ENCODE results near the gene TPGS1. TPM values are rescaled to one million over a fixed set of nuclear protein-coding genes. Genes with fewer than 3 reads are reported as not detected.

TPGS1 gene
- total RNA-seq, 1 donor from 2014 or later, result 89.2 TPM

DNA sequence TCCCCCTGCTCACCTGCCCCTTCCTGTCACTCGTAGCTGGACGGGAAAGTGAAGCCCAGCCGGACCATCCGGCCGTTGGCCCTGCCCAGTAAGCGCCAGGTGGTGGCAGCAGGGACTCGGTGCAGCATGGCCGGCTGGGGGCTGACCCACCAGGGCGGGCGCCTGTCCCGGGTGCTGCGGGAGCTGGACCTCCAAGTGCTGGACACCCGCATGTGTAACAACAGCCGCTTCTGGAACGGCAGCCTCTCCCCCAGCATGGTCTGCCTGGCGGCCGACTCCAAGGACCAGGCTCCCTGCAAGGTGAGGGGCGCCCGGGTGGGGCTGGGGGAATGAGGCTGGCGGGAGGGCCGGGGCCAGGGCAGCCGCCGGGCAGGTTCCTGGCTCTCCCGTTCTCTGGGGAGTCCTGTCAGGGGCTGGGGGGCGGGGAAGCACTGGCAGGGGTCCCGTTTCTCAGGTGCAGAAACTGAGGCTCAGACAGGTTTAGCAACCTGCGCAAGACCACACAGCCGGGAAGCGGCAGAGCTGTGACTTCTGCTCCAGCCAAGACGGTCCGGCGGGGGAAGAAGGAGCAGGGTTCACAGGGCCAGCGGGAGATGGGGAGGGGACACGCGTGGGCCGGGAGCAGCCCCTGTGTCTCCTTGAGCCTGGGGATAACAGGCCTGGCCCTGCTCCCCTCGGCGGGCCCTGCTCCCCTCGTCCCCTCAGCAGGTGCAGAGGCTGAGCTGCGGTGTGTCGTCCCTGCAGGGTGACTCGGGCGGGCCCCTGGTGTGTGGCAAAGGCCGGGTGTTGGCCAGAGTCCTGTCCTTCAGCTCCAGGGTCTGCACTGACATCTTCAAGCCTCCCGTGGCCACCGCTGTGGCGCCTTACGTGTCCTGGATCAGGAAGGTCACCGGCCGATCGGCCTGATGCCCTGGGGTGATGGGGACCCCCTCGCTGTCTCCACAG is 41.9 kb downstream of the TPGS1 start:
- intact Hi-C loops (cut with DNase I), result no loop called here
- no peak overlapping the region for H3K27ac ChIP-seq
- H3K27me3 ChIP-seq, result no peaks in the 10 kb centered on the region
- no peaks in the 10 kb centered on the region for H3K4me1 ChIP-seq
- H3K4me3 ChIP-seq, result no peak overlapping the region
- H3K9me3 ChIP-seq, result no peaks in the 10 kb centered on the region
- TF ChIP-seq, protein P1, sequence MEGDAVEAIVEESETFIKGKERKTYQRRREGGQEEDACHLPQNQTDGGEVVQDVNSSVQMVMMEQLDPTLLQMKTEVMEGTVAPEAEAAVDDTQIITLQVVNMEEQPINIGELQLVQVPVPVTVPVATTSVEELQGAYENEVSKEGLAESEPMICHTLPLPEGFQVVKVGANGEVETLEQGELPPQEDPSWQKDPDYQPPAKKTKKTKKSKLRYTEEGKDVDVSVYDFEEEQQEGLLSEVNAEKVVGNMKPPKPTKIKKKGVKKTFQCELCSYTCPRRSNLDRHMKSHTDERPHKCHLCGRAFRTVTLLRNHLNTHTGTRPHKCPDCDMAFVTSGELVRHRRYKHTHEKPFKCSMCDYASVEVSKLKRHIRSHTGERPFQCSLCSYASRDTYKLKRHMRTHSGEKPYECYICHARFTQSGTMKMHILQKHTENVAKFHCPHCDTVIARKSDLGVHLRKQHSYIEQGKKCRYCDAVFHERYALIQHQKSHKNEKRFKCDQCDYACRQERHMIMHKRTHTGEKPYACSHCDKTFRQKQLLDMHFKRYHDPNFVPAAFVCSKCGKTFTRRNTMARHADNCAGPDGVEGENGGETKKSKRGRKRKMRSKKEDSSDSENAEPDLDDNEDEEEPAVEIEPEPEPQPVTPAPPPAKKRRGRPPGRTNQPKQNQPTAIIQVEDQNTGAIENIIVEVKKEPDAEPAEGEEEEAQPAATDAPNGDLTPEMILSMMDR (IDR thresholded peaks at IDR 0.05), result no peak
- no peaks in the 10 kb centered on the region for H3K36me3 ChIP-seq
- no peak for DNase-seq (ENCODE audit: low spot score in 2 of 2)

DNA sequence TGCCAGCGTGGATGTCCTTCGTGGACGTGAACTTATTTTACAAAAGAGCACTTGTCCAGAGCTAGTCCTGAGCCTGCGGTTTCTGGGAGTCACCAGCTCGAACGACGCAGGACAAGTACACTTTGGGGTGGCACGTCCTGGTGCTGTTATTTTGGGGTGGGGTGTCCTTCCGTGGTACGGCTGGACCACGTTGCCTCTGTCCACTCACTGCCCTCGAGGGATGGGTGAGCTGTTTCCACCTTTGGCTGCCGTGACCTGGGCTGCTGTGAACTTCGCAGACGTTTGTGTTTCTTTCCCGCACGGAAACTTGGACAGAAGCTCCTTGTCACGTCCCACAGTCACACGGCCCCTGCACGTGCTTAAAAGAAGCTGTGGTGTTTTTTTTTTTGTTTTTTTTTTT is 47.5 kb downstream of the TPGS1 start:
- intact Hi-C loops (cut with DNase I), result no loop called here
- H3K4me3 ChIP-seq, result no peak overlapping the region
- H3K36me3 ChIP-seq, result no peaks in the 10 kb centered on the region
- DNase-seq (ENCODE audit: low spot score in 2 of 2), result no peak
- H3K9me3 ChIP-seq, result no peaks in the 10 kb centered on the region
- no peak overlapping the region for H3K27ac ChIP-seq
- TF ChIP-seq, protein P1 (IDR thresholded peaks at IDR 0.05), result no peak
- peaks cover 5% of the 10 kb centered on the region for H3K27me3 ChIP-seq
- H3K4me1 ChIP-seq, result no peaks in the 10 kb centered on the region

- no peaks in the 10 kb centered on the region for H3K4me1 ChIP-seq
- H3K4me3 ChIP-seq, result no peak overlapping the region
- no peaks in the 10 kb centered on the region for H3K9me3 ChIP-seq
- peaks cover 5% of the 10 kb centered on the region for H3K27me3 ChIP-seq
- TF ChIP-seq, protein P1 (IDR thresholded peaks at IDR 0.05), result no peak
- no peak overlapping the region for H3K27ac ChIP-seq
- no peaks in the 10 kb centered on the region for H3K36me3 ChIP-seq
- no peak for DNase-seq (ENCODE audit: low spot score in 2 of 2)
- intact Hi-C loops (cut with DNase I), result no loop called here
Measured at GRCh38 chr19:555474-555808, 48.1 kb downstream of the TPGS1 start.

GRCh38 chr19:556611-557382 is 49.5 kb downstream of the TPGS1 start:
- Histone ChIP-seq H3K4me3 (no peak overlapping the region), H3K9me3 (no peaks in the 10 kb centered on the region), H3K27ac (no peak overlapping the region), H3K27me3 (peaks cover 5% of the 10 kb centered on the region), H3K4me1 (no peaks in the 10 kb centered on the region), H3K36me3 (no peaks in the 10 kb centered on the region)
- TF ChIP-seq, protein P1 (IDR thresholded peaks at IDR 0.05), result no peak
- intact Hi-C loops (cut with DNase I), result no loop called here
- no peak for DNase-seq (ENCODE audit: low spot score in 2 of 2)

DNA sequence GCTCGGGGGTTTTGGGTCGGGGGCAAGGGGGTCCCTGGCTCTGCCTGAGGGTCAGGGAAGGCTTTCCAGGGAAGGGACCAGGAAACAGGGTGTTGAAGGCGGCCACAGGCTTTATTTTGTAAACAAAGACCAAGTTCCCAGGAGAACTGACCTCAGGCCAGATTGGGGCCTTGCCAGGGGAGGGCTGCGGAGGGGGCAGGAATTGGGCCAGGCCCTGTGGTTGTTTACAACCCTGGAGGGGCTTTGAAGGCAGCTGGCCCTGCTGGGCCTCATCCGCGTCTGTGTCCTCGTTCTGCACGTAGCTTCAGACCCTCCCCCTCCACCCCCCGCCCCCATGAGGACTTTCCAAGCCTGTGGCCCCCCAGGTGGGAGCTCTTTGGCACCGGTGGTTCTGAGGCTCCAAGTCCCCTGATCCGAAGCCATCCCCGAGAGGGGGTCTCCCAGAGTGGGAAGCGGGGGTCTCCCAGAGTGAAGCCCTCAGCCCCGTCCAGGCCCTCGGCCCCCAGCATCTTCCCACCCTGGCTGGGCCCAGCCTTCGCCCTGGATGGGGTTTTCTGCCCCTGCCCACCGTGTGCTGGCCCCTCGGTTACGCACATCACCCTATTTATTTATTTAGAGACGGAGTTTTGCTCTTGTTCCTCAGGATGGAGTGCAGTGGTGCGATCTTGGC is 51.6 kb downstream of the TPGS1 start:
- no peaks in the 10 kb centered on the region for H3K9me3 ChIP-seq
- no peaks in the 10 kb centered on the region for H3K36me3 ChIP-seq
- no peaks in the 10 kb centered on the region for H3K4me1 ChIP-seq
- H3K27ac ChIP-seq, result no peak overlapping the region
- H3K4me3 ChIP-seq, result no peak overlapping the region
- peaks cover 5% of the 10 kb centered on the region for H3K27me3 ChIP-seq
- TF ChIP-seq, protein P1 (IDR thresholded peaks at IDR 0.05), result no peak
- intact Hi-C loops (cut with DNase I), result no loop called here
- DNase-seq (ENCODE audit: low spot score in 2 of 2), result no peak

All from ascending aorta (tissue), 2 donors.